Fibroblast of lung (primary cell): ENCODE results near the gene CST3.
"Not testable (repeated sequence)": the region's sequence is repeated elsewhere in the genome, so short reads cannot be mapped to it uniquely, and the experiment has no call there.

Source experiments
- CTCF ChIP-seq, 2 donors: IDR thresholded peaks in 1 of 2; conservative IDR thresholded peaks in 1 of 2; 1 replicate in 1 of 2; 2 replicates in 1 of 2; pipeline ENCODE4 v1.5.1; 2011 to 2012; ENCODE audit warnings: low read length in 2 of 2, control low read depth in 1 of 2, inconsistent platforms in 1 of 2, low read depth in 1 of 2, mild to moderate bottlenecking in 1 of 2
- EZH2 ChIP-seq: IDR thresholded peaks from 2 replicates; pipeline ENCODE4 v1.5.1; 2012; ENCODE audit warnings: low read length, control low read depth, mild to moderate bottlenecking; ENCODE audit errors: missing control alignments

GRCh38 chr20:23620670-23621386 lies 16.9 kb downstream of the CST3 start:
- not testable (repeated sequence) for TF ChIP-seq CTCF (conservative IDR thresholded peaks at IDR 0.05 in 1 of 2, IDR thresholded peaks at IDR 0.05 in 1 of 2; ENCODE audit: low read depth in 1 of 2, low read length in 2 of 2); EZH2
